ENCODE results near the gene XXYLT1. TPM values are rescaled to one million over a fixed set of nuclear protein-coding genes. Genes with fewer than 3 reads are reported as not detected.

XXYLT1 gene
- total RNA-seq, 1 experiment from 2014 or later: 23.4 TPM

GRCh38 chr3:195171093-195171873 is 99.7 kb downstream of the XXYLT1 start (continued):
- no peak for TF ChIP-seq PRDM15 (CRISPR knock-in tag; IDR thresholded peaks at IDR 0.05)
- no peak for TF ChIP-seq TCF7 (CRISPR knock-in tag; IDR thresholded peaks at IDR 0.05; ENCODE audit: low read depth)
- no peak for TF ChIP-seq ATF3 (CRISPR knock-in tag; conservative IDR thresholded peaks at IDR 0.05)
- TF ChIP-seq SP1 (CRISPR knock-in tag; conservative IDR thresholded peaks at IDR 0.05): no peak
- TF ChIP-seq ATF1 (CRISPR knock-in tag; IDR thresholded peaks at IDR 0.05): no peak
- no peak for TF ChIP-seq ZNF416 (CRISPR knock-in tag; IDR thresholded peaks at IDR 0.05)

- TF ChIP-seq ZNF416 (CRISPR knock-in tag; IDR thresholded peaks at IDR 0.05): no peak
- TF ChIP-seq E2F5 (CRISPR knock-in tag; IDR thresholded peaks at IDR 0.05): no peak
- TF ChIP-seq GABPB1 (CRISPR knock-in tag; IDR thresholded peaks at IDR 0.05): no peak
- no peak for TF ChIP-seq TP53 (CRISPR knock-in tag; IDR thresholded peaks at IDR 0.05)
- no peak for TF ChIP-seq ATF1 (CRISPR knock-in tag; IDR thresholded peaks at IDR 0.05)
- TF ChIP-seq ZNF121 (CRISPR knock-in tag; IDR thresholded peaks at IDR 0.05): no peak
- no peak for TF ChIP-seq ZSCAN18 (CRISPR knock-in tag; IDR thresholded peaks at IDR 0.05)
- TF ChIP-seq ZNF138 (CRISPR knock-in tag; conservative IDR thresholded peaks at IDR 0.05): no peak
- no peak for TF ChIP-seq FOXK1 (CRISPR knock-in tag; IDR thresholded peaks at IDR 0.05)
- TF ChIP-seq NFE2L1 (CRISPR knock-in tag; IDR thresholded peaks at IDR 0.05): no peak
- no peak for TF ChIP-seq E2F4 (CRISPR knock-in tag; IDR thresholded peaks at IDR 0.05; ENCODE audit: borderline replicate concordance, low read depth)
- TF ChIP-seq IRF1 (CRISPR knock-in tag; IDR thresholded peaks at IDR 0.05): no peak
- no peak for TF ChIP-seq PRDM15 (CRISPR knock-in tag; IDR thresholded peaks at IDR 0.05)
- peaks cover 15% of the 10 kb centered on the region for H3K4me1 Mint-ChIP-seq
- no peak for ATAC-seq
- POLR2A ChIA-PET: no interaction called here
- peak overlapping the region; percentile 29 for H3K27ac Mint-ChIP-seq
- DNase-seq (ENCODE audit: low spot score): no peak
- no peaks in the 10 kb centered on the region for H3K27me3 Mint-ChIP-seq (ENCODE audit: low read depth)
- H3K36me3 Mint-ChIP-seq: 0 out of 2 replicates have a peak, but pooled peaks cover under 1% of the 10 kb centered on the region
- H3K9me3 Mint-ChIP-seq: no peaks in the 10 kb centered on the region
- H3K4me3 Mint-ChIP-seq: no peak overlapping the region
- CTCF ChIA-PET: interaction anchor here (0.8 kb wide), 1 partner anchor 101 kb away, joined by 3 read pairs; the partner anchor contains the start of gene XXYLT1
Measured at GRCh38 chr3:195170496-195170895, 100.5 kb downstream of the XXYLT1 start.

Measured in WTC11 (cell line).